Stimulated activated naive CD4-positive, alpha-beta T cell (primary cell): ENCODE data around the gene JKAMP.

Source experiments
- DNase-seq, 6 experiments: peaks; one replicate each; lab custom pipeline; 2025; lab: John Stamatoyannopoulos, UW

JKAMP gene

GRCh38 chr14:59540852-59541251 is 56.5 kb downstream of the JKAMP start:
- no peak for DNase-seq

- DNase-seq, result no peak
Observed at GRCh38 chr14:59541731-59542130, 57.4 kb downstream of the JKAMP start.

- no peak for DNase-seq
Observed at GRCh38 chr14:59543873-59544272, 59.6 kb downstream of the JKAMP start.

- no peak for DNase-seq
Observed at GRCh38 chr14:59547310-59547709, 63.0 kb downstream of the JKAMP start.
